KG1 (cell line): ENCODE data around the gene PAQR3.
"Not testable (repeated sequence)": the region's sequence is repeated elsewhere in the genome, so short reads cannot be mapped to it uniquely, and the experiment has no call there.

Source experiments
- DNase-seq: peaks from one replicate; lab custom pipeline; 2025; lab: John Stamatoyannopoulos, UW

PAQR3 gene

GRCh38 chr4:78928835-78929234, 10.4 kb downstream of the PAQR3 start:
- no peak for DNase-seq

- no peak for DNase-seq
These were observed 12.4 kb downstream of the PAQR3 start for GRCh38 chr4:78926826-78927225.

GRCh38 chr4:78923464-78924312, 15.6 kb downstream of the PAQR3 start:
- DNase-seq: no peak

- DNase-seq: no peak
These were observed 17.0 kb downstream of the PAQR3 start for GRCh38 chr4:78922207-78922606.

GRCh38 chr4:78910612-78911011, 28.6 kb downstream of the PAQR3 start:
- DNase-seq: no peak

GRCh38 chr4:78908974-78909373, 30.3 kb downstream of the PAQR3 start:
- not testable (repeated sequence) for DNase-seq

- DNase-seq: no peak
These were observed 31.6 kb downstream of the PAQR3 start for GRCh38 chr4:78907638-78908037.

- no peak for DNase-seq
These were observed 35.1 kb downstream of the PAQR3 start for GRCh38 chr4:78904143-78904542.

GRCh38 chr4:78902298-78902697, 36.9 kb downstream of the PAQR3 start:
- DNase-seq: no peak

- DNase-seq: no peak
These were observed 37.4 kb downstream of the PAQR3 start for GRCh38 chr4:78901882-78902281.

- no peak for DNase-seq
These were observed 39.9 kb downstream of the PAQR3 start for GRCh38 chr4:78899302-78899701.

- no peak for DNase-seq
These were observed 49.3 kb downstream of the PAQR3 start for GRCh38 chr4:78889955-78890354.

GRCh38 chr4:78885598-78885997, 53.6 kb downstream of the PAQR3 start:
- DNase-seq: no peak

- no peak for DNase-seq
These were observed 58.3 kb downstream of the PAQR3 start for GRCh38 chr4:78880874-78881492.

GRCh38 chr4:78878031-78878430, 61.2 kb downstream of the PAQR3 start:
- no peak for DNase-seq

GRCh38 chr4:78876568-78877320, 62.5 kb downstream of the PAQR3 start:
- no peak for DNase-seq

GRCh38 chr4:78870056-78870455, 69.2 kb downstream of the PAQR3 start:
- no peak for DNase-seq

GRCh38 chr4:78868712-78869111, 70.5 kb downstream of the PAQR3 start:
- DNase-seq: not testable (repeated sequence)

GRCh38 chr4:78865451-78865850, 73.8 kb downstream of the PAQR3 start:
- DNase-seq: no peak

- peak; percentile 45 for DNase-seq
These were observed 74.7 kb downstream of the PAQR3 start for GRCh38 chr4:78864405-78865024.

- DNase-seq: no peak
These were observed 75.2 kb downstream of the PAQR3 start for GRCh38 chr4:78863991-78864390.

GRCh38 chr4:78863254-78863869, 75.9 kb downstream of the PAQR3 start:
- no peak for DNase-seq
